Spleen (tissue), 13 donors: ENCODE data around the gene ZNF574. TPM values are rescaled to one million over a fixed set of nuclear protein-coding genes. Genes with fewer than 3 reads are reported as not detected.

Source experiments
- DNase-seq: peaks from one replicate; pipeline ENCODE4 v3.0.0-alpha.2; 2020
- H3K27ac ChIP-seq, 8 donors: fragments of 200-600 bp; sonication (generic) in 7 of 8; 1 replicate in 4 of 8; 2 replicates in 4 of 8; pipeline versions ENCODE4 v1.5.0 to v1.8.0; 2016 to 2021; ENCODE audit warnings: inconsistent platforms in 4 of 8, mild to moderate bottlenecking in 4 of 8, moderate library complexity in 1 of 8
- H3K27me3 ChIP-seq, 7 donors: fragments of 200-600 bp; sonication (generic) in 6 of 7; replicated peaks in 1 of 7; 1 replicate in 4 of 7; 2 replicates in 3 of 7; pipeline versions ENCODE4 v1.5.0 to v1.8.0; 2016 to 2021; ENCODE audit warnings: inconsistent platforms in 3 of 7, mild to moderate bottlenecking in 1 of 7
- H3K36me3 ChIP-seq, 6 donors: fragments of 200-600 bp; sonication (generic) in 5 of 6; 1 replicate in 4 of 6; 2 replicates in 2 of 6; pipeline versions ENCODE4 v1.5.0 to v1.8.0; 2016 to 2021; ENCODE audit warnings: inconsistent platforms in 2 of 6
- H3K4me1 ChIP-seq, 6 donors: fragments of 200-600 bp; sonication (generic) in 5 of 6; 1 replicate in 3 of 6; 2 replicates in 3 of 6; pipeline versions ENCODE4 v1.5.0 to v1.8.0; 2016 to 2021; ENCODE audit warnings: inconsistent platforms in 3 of 6
- H3K4me3 ChIP-seq, 8 donors: fragments of 200-600 bp; sonication (generic) in 7 of 8; 1 replicate in 4 of 8; 2 replicates in 4 of 8; pipeline versions ENCODE4 v1.5.0 to v1.8.0; 2016 to 2021; ENCODE audit warnings: inconsistent platforms in 4 of 8, mild to moderate bottlenecking in 4 of 8, moderate library complexity in 2 of 8
- H3K9me3 ChIP-seq, 8 donors: fragments of 200-600 bp; sonication (generic) in 7 of 8; 1 replicate in 4 of 8; 2 replicates in 4 of 8; pipeline versions ENCODE4 v1.5.0 to v1.8.0; 2016 to 2021; ENCODE audit warnings: inconsistent platforms in 4 of 8
- CTCF ChIP-seq, 11 experiments: fragments of 200-600 bp in 7 of 11; fragments of 450-650 bp in 4 of 11; sonication (generic) in 4 of 11; IDR thresholded peaks in 8 of 11; conservative IDR thresholded peaks in 3 of 11; 1 replicate in 7 of 11; 2 replicates in 4 of 11; pipeline versions ENCODE4 v1.4.0 to v1.8.0; 2016 to 2021; ENCODE audit warnings: antibody characterized with exemption in 11 of 11, inconsistent platforms in 4 of 11, mild to moderate bottlenecking in 1 of 11
- POLR2A ChIP-seq, 3 donors: fragments of 450-650 bp; IDR thresholded peaks; one replicate each; pipeline ENCODE4 v1.5.1; 2017; ENCODE audit warnings: antibody characterized with exemption in 3 of 3, mild to moderate bottlenecking in 1 of 3
- POLR2AphosphoS5 ChIP-seq, 3 donors: sonication (generic); formaldehyde crosslinking; IDR thresholded peaks; one replicate each; pipeline ENCODE4 v1.5.1; 2017; ENCODE audit warnings: antibody characterized with exemption in 3 of 3
- WGBS, 5 donors: extraction: QIAGEN DNeasy Blood & Tissue Kit in 3 of 5; methylation state at CpG; one replicate each; pipeline versions ENCODE4 v1.1.5 to v1.1.7; 2013 to 2018; 5-methylcytosine and 5-hydroxymethylcytosine counted together
- intact Hi-C: fragments of 100-400 bp; cut with DNase I; formaldehyde crosslinking; loops from one replicate; pipeline ENCODE4 v1.15.0; 2023; ENCODE audit warnings: low total_unique reads
- long read RNA-seq, 2 donors: transcript quantifications; one replicate each; lab custom pipeline, GENCODE V29; 2026
- polyA plus RNA-seq, 3 donors: library from polyadenylated mRNA; stranded (reverse); fragments of 200-250 nt; gene quantifications; one replicate each; pipeline ENCODE4 v1.2.1, GENCODE V29; 2013
- total RNA-seq, 7 donors: library from RNA; depleted of rRNA in 3 of 7; stranded (reverse); fragments of >200 nt in 3 of 7; fragmentation: NEBNext Ultra II Directional in 4 of 7; extraction: Animal tissue kit (Norgen Biotek cat#: 25700) in 4 of 7; gene quantifications; one replicate each; pipeline versions ENCODE4 v1.1.0 to v1.2.1, GENCODE V29; 2016 to 2021
- donor health status: healthy with polysubstance abuse.
- donor health status: DM: no; HTN: no; CAD: no; lungs with moderate emphysema.
- donor health status: DM: no; HTN: no; CAD: no.
- donor health status: Bipolar disorder and iron deficiency.
- donor health status: healthy.
- donor health status: DM: no; HTN: no; CAD: no.
- donor health status: DM: yes; HTN: yes; CAD: no.

Gene ZNF574
- total RNA-seq (10 to 100 TPM; 12.0 to 21.0 (median 17.4) TPM), polyA plus RNA-seq (10 to 100 TPM in 1 of 3 donors, 1 to 10 TPM in 2; 4.7 to 10.5 (median 4.9) TPM)
- long read RNA-seq, donor 1, transcript ZNF574-202 (2 exons, 2,940 nt): major isoform, 6 of 6 reads
- long read RNA-seq, donor 1, partial matches to known transcripts: 0 of 6 reads
- long read RNA-seq, donor 1, other reads (novel, unspliced or antisense): 0 of 6 reads
- long read RNA-seq, donor 2, transcript ZNF574-202 (2 exons, 2,940 nt): major isoform, 14 of 14 reads
- long read RNA-seq, donor 2, partial matches to known transcripts: 0 of 14 reads
- long read RNA-seq, donor 2, other reads (novel, unspliced or antisense): 0 of 14 reads

- DNase-seq: peak; percentile 99
- Histone ChIP-seq H3K4me1 (peaks cover 7 to 44% (median 28%) of the 10 kb centered on the region in 6 donors), H3K9me3 (no peaks in the 10 kb centered on the region), H3K27me3 (peaks cover 0 to 1% (median 0%) of the 10 kb centered on the region in 7 donors), H3K36me3 (peaks cover 3 to 29% (median 26%) of the 10 kb centered on the region in 6 donors), H3K27ac (peak within 1 kb of the TSS; percentile 95 to 99 (median 97)), H3K4me3 (peak within 1 kb of the TSS; percentile 69 to 93 (median 70))
- intact Hi-C loops: no loop called here
- TF ChIP-seq CTCF (IDR thresholded peaks at IDR 0.05 in 8 of 11, conservative IDR thresholded peaks at IDR 0.05 in 3 of 11): peak in 4 of 11 experiments; percentile 8 to 47 (median 25)
- peak; percentile 96 to 98 (median 98) for TF ChIP-seq POLR2AphosphoS5 (IDR thresholded peaks at IDR 0.05)
- TF ChIP-seq POLR2A (IDR thresholded peaks at IDR 0.05): peak in 2 of 3 donors; percentile 47 to 68
- 0 to 1% (median 0%) methylated on average over 40 to 80 of the region's 80 CpGs for WGBS, 5 donors
These were observed at the start of gene ZNF574 for GRCh38 chr19:42075616-42076379. Gene ZNF574 (plus strand): TSS chr19:42076166. CDS start chr19:42078607, 2,441 bp downstream.

- TF ChIP-seq POLR2A (IDR thresholded peaks at IDR 0.05) (no peak), POLR2AphosphoS5 (IDR thresholded peaks at IDR 0.05) (no peak), CTCF (IDR thresholded peaks at IDR 0.05 in 8 of 11, conservative IDR thresholded peaks at IDR 0.05 in 3 of 11) (peak in 4 of 11 experiments; percentile 15 to 39 (median 30))
- intact Hi-C loops: no loop called here
- peaks cover 0 to 14% (median 0%) of the 10 kb centered on the region in 7 donors for H3K27me3 ChIP-seq
- no peaks in the 10 kb centered on the region for H3K9me3 ChIP-seq
- DNase-seq: no peak
- H3K27ac ChIP-seq: no peak overlapping the region
- WGBS, 5 donors: 66 to 77% (median 72%) methylated on average over 7 to 8 of the region's 8 CpGs
- H3K36me3 ChIP-seq: no peaks in the 10 kb centered on the region
- H3K4me3 ChIP-seq: no peak overlapping the region
- H3K4me1 ChIP-seq: peaks cover 0 to 10% (median 0%) of the 10 kb centered on the region in 6 donors
These were observed 47.4 kb upstream of the ZNF574 start for GRCh38 chr19:42028304-42029216.

- WGBS, 5 donors: 64 to 90% (median 80%) methylated on average over 5 to 7 of the region's 7 CpGs
- Histone ChIP-seq H3K4me1 (peaks cover 0 to 12% (median 0%) of the 10 kb centered on the region in 6 donors), H3K9me3 (no peaks in the 10 kb centered on the region), H3K27ac (no peak overlapping the region), H3K27me3 (peaks cover 0 to 3% (median 0%) of the 10 kb centered on the region in 7 donors), H3K36me3 (no peaks in the 10 kb centered on the region), H3K4me3 (no peak overlapping the region)
- intact Hi-C loops: no loop called here
- no peak for DNase-seq
- TF ChIP-seq POLR2AphosphoS5 (IDR thresholded peaks at IDR 0.05) (no peak), CTCF (IDR thresholded peaks at IDR 0.05 in 8 of 11, conservative IDR thresholded peaks at IDR 0.05 in 3 of 11) (no peak), POLR2A (IDR thresholded peaks at IDR 0.05) (no peak)
These were observed 45.1 kb upstream of the ZNF574 start for GRCh38 chr19:42030645-42031440.
